ENCODE measurements around the gene RBM44. TPM values are rescaled to one million over a fixed set of nuclear protein-coding genes. Genes with fewer than 3 reads are reported as not detected.

RBM44 gene
- total RNA-seq, 4 donors from 2014 or later: under 0.01 to 3.6 (median 1.8) TPM

DNA sequence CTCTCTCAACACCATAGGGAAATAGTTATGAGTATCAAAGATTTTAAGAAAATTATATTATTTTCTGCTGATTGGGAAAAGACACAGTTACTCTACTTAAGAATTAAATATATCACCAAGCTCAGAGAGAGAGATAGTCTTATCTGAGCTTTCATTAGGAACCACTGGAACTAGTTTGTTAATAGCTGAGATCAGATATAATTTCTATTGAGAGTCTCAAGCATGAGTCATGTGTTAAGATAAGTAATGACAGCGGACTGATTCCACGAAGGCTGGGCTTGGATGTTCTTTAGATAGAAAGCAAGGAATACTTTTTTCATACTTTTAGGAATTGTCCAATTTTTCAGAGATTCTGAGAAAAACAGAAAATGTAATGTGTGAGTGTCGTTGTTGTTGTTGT lies 44.4 kb upstream of the RBM44 start:
- no peaks in the 10 kb centered on the region for H3K9me3 ChIP-seq
- no peak for DNase-seq
- no peak overlapping the region for H3K27ac ChIP-seq
- no peaks in the 10 kb centered on the region for H3K36me3 ChIP-seq
- H3K4me1 ChIP-seq: no peaks in the 10 kb centered on the region
- TF ChIP-seq CTCF (IDR thresholded peaks at IDR 0.05): no peak
- no peak for TF ChIP-seq POLR2A (IDR thresholded peaks at IDR 0.05)
- intact Hi-C loops (cut with DNase I; ENCODE audit: low total_unique reads): no loop called here
- no peak overlapping the region for H3K4me3 ChIP-seq
- H3K27me3 ChIP-seq: no peaks in the 10 kb centered on the region

DNA sequence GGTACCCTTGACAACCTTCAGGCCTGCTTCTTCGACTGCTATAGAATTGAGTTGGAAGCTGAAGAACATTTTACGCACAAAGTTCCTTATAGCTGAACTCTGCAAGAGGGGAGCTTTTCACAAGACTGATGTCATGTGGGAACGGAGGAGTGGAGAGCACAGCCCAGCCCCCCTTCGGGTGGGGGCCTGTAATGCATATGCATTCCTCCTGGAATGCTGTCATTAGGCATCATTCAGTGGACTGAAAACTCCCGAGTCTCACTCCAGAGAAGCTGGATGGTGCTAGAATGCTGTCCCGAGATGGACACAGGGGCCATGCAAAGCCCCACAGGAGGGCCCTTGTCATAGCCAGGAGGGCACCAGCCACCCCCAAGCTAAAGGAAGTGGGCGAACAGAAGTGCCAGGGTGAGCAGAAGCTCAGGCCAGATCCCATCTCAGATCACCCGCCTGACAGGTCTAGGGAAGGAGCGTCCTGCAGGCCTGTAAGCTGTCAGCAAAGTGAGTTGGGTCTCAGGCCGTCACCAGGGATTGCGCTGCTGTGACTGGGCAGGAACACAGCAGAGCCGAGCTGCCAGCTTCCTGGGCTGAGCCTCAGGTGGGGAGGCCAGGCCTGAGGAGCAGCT lies 43.8 kb upstream of the RBM44 start:
- H3K36me3 ChIP-seq: no peaks in the 10 kb centered on the region
- intact Hi-C loops (cut with DNase I; ENCODE audit: low total_unique reads): no loop called here

GRCh38 chr2:237757616-237758015 lies 41.0 kb upstream of the RBM44 start:
- no peak overlapping the region for H3K27ac ChIP-seq
- no peak for DNase-seq
- no peaks in the 10 kb centered on the region for H3K27me3 ChIP-seq
- intact Hi-C loops (cut with DNase I; ENCODE audit: low total_unique reads): no loop called here
- TF ChIP-seq CTCF (IDR thresholded peaks at IDR 0.05) (no peak), POLR2A (IDR thresholded peaks at IDR 0.05) (no peak)
- H3K9me3 ChIP-seq: no peaks in the 10 kb centered on the region
- no peaks in the 10 kb centered on the region for H3K36me3 ChIP-seq
- H3K4me1 ChIP-seq: no peaks in the 10 kb centered on the region
- H3K4me3 ChIP-seq: no peak overlapping the region

More for the DNA sequence above, 43.8 kb upstream of the RBM44 start:
- no peak for TF ChIP-seq POLR2A (IDR thresholded peaks at IDR 0.05)
- TF ChIP-seq CTCF (IDR thresholded peaks at IDR 0.05): no peak
- DNase-seq: no peak
- Histone ChIP-seq H3K27me3 (no peaks in the 10 kb centered on the region), H3K4me1 (no peaks in the 10 kb centered on the region), H3K27ac (no peak overlapping the region), H3K4me3 (no peak overlapping the region), H3K9me3 (no peaks in the 10 kb centered on the region)

- Histone ChIP-seq H3K27me3 (no peaks in the 10 kb centered on the region), H3K4me1 (no peaks in the 10 kb centered on the region), H3K4me3 (no peak overlapping the region), H3K27ac (no peak overlapping the region), H3K36me3 (no peaks in the 10 kb centered on the region), H3K9me3 (no peaks in the 10 kb centered on the region)
- DNase-seq: no peak
- intact Hi-C loops (cut with DNase I; ENCODE audit: low total_unique reads): no loop called here
- TF ChIP-seq CTCF (IDR thresholded peaks at IDR 0.05) (no peak), POLR2A (IDR thresholded peaks at IDR 0.05) (no peak)
Measured at GRCh38 chr2:237758185-237758584, 40.4 kb upstream of the RBM44 start.

DNA sequence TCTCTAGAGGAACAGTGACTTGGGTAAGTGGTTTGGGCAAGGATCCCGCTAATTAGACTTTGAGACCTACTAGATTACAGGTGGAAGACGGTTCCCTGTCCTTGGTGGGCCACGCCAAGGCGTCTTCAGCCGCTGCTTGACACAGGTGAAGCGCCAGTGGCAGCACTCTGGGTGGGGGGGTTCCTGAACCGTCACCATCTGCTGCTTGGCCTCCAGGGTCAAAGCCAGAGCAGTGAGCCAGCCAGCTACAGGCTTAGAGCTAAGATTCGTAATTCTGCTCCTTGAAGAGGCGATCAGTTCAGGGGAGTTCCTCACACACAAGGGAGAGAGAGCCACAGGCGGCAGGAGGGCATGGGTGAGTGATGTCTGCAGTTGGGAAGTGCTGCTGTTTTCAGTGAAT lies 39.4 kb upstream of the RBM44 start:
- no peaks in the 10 kb centered on the region for H3K9me3 ChIP-seq
- TF ChIP-seq CTCF (IDR thresholded peaks at IDR 0.05): no peak
- no peak for TF ChIP-seq POLR2A (IDR thresholded peaks at IDR 0.05)
- H3K27ac ChIP-seq: no peak overlapping the region
- DNase-seq: no peak
- no peaks in the 10 kb centered on the region for H3K4me1 ChIP-seq
- H3K36me3 ChIP-seq: no peaks in the 10 kb centered on the region
- no peak overlapping the region for H3K4me3 ChIP-seq
- no peaks in the 10 kb centered on the region for H3K27me3 ChIP-seq
- intact Hi-C loops (cut with DNase I; ENCODE audit: low total_unique reads): no loop called here

Data from uterus (tissue), 4 donors.